Peyer's patch (tissue), 4 donors: ENCODE data around the gene PIGM.

Experiments
- CTCF ChIP-seq, 6 experiments: fragments of 450-650 bp in 4 of 6; fragments of 200-600 bp in 2 of 6; sonication (generic) in 1 of 6; IDR thresholded peaks; one replicate each; pipeline ENCODE4 v1.5.1; 2017 to 2019; ENCODE audit warnings: antibody characterized with exemption in 6 of 6, mild to moderate bottlenecking in 3 of 6, moderate library complexity in 1 of 6
- POLR2A ChIP-seq, 2 donors: fragments of 450-650 bp; IDR thresholded peaks; one replicate each; pipeline ENCODE4 v1.5.1; 2017; ENCODE audit warnings: antibody characterized with exemption in 2 of 2, mild to moderate bottlenecking in 2 of 2, moderate library complexity in 2 of 2

- no peak for TF ChIP-seq POLR2A (IDR thresholded peaks at IDR 0.05)
- TF ChIP-seq CTCF (IDR thresholded peaks at IDR 0.05): no peak
These were observed 41.8 kb downstream of the PIGM start for GRCh38 chr1:159990005-159990404.
